Small intestine (tissue), 16 donors: Measurements from ENCODE around the gene PLXNB2. TPM values are rescaled to one million over a fixed set of nuclear protein-coding genes. Genes with fewer than 3 reads are reported as not detected.
A peak's percentile ranks its signal among the peaks of the same experiment; 100 is the strongest.

Experiments used
- DNase-seq, 2 donors: peaks; one replicate each; pipeline versions ENCODE4 v3.0.0 to v3.0.0-alpha.2; 2013
- FAIRE-seq: peaks from 2 replicates; lab custom pipeline; 2012; peaks lifted over from hg19 to GRCh38; lab: Jason Lieb, UNC
- H3K27ac ChIP-seq, 3 donors: one replicate each; pipeline ENCODE4 v1.5.1; 2013; ENCODE audit warnings: low read length in 2 of 3, mild to moderate bottlenecking in 2 of 3, control low read depth in 1 of 3, inconsistent platforms in 1 of 3, low read depth in 1 of 3, moderate library complexity in 1 of 3
- H3K27me3 ChIP-seq, 3 donors: one replicate each; pipeline ENCODE4 v1.6.1; 2013; ENCODE audit warnings: low read length in 3 of 3, inconsistent platforms in 1 of 3; ENCODE audit not compliant: control insufficient read depth in 3 of 3, insufficient read depth in 3 of 3
- H3K36me3 ChIP-seq, 3 donors: one replicate each; pipeline ENCODE4 v1.6.1; 2013; ENCODE audit warnings: low read length in 3 of 3, inconsistent platforms in 1 of 3, low read depth in 1 of 3, mild to moderate bottlenecking in 1 of 3, moderate library complexity in 1 of 3; ENCODE audit not compliant: control insufficient read depth in 3 of 3, insufficient read depth in 2 of 3
- H3K4me1 ChIP-seq, 3 donors: one replicate each; pipeline ENCODE4 v1.6.1; 2013; ENCODE audit warnings: low read length in 2 of 3, inconsistent platforms in 1 of 3, low read depth in 1 of 3, mild to moderate bottlenecking in 1 of 3, moderate library complexity in 1 of 3; ENCODE audit not compliant: control insufficient read depth in 3 of 3, insufficient read depth in 2 of 3
- H3K4me3 ChIP-seq, 3 donors: one replicate each; pipeline ENCODE4 v1.5.1; 2013; ENCODE audit warnings: low read length in 3 of 3, control low read depth in 1 of 3, inconsistent platforms in 1 of 3, low read depth in 1 of 3, mild to moderate bottlenecking in 1 of 3, moderate library complexity in 1 of 3
- H3K9me3 ChIP-seq, 2 donors: one replicate each; pipeline ENCODE4 v1.6.1; 2013; ENCODE audit warnings: low read depth in 1 of 2, low read length in 1 of 2; ENCODE audit not compliant: control insufficient read depth in 2 of 2, insufficient read depth in 1 of 2
- WGBS, 3 donors: extraction: QIAGEN DNeasy Blood & Tissue Kit; methylation state at CpG; one replicate each; pipeline ENCODE4 v1.1.7; 2013; 5-methylcytosine and 5-hydroxymethylcytosine counted together
- long read RNA-seq, 10 donors: transcript quantifications; one replicate each; lab custom pipeline, GENCODE V29; 2026
- polyA plus RNA-seq, 4 donors: library from polyadenylated mRNA; stranded (reverse) in 3 of 4; unstranded in 1 of 4; fragments of 200-250 nt in 3 of 4; fragments of 120-200 nt in 1 of 4; gene quantifications; one replicate each; pipeline versions ENCODE4 v1.2.1 to v1.2.3, GENCODE V29; 2013
- donor health status: healthy with polysubstance abuse.
- donor health status: control.
- donor health status: control.
- donor health status: Bipolar disorder and iron deficiency.
- donor health status: healthy.

The PLXNB2 gene
- 100 to 1,000 TPM in 2 of 4 donors, 10 to 100 TPM in 2; 70.3 to 179 (median 95.2) TPM for polyA plus RNA-seq
- long read RNA-seq, donor 1, partial matches to known transcripts, result 19 of 21 reads
- long read RNA-seq, donor 1, other reads (novel, unspliced or antisense), result 0 of 21 reads
- long read RNA-seq, donor 2, result 0 reads
- long read RNA-seq, donor 3, partial matches to known transcripts, result 0 of 2 reads
- long read RNA-seq, donor 3, other reads (novel, unspliced or antisense), result 0 of 2 reads
- long read RNA-seq, donor 4, result 0 reads
- long read RNA-seq, donor 5, partial matches to known transcripts, result 0 of 1 reads
- long read RNA-seq, donor 5, other reads (novel, unspliced or antisense), result 0 of 1 reads
- long read RNA-seq, donor 6, full-length matches to known transcripts, result 1 of 16 reads
- long read RNA-seq, donor 6, partial matches to known transcripts, result 15 of 16 reads
- long read RNA-seq, donor 6, other reads (novel, unspliced or antisense), result 0 of 16 reads
- long read RNA-seq, donor 7, full-length matches to known transcripts, result 7 of 39 reads
- long read RNA-seq, donor 7, partial matches to known transcripts, result 32 of 39 reads
- long read RNA-seq, donor 7, other reads (novel, unspliced or antisense), result 0 of 39 reads
- long read RNA-seq, donor 8, result 0 reads
- long read RNA-seq, donor 9, partial matches to known transcripts, result 6 of 6 reads
- long read RNA-seq, donor 9, other reads (novel, unspliced or antisense), result 0 of 6 reads
- long read RNA-seq, donor 10, full-length matches to known transcripts, result 3 of 20 reads
- long read RNA-seq, donor 10, partial matches to known transcripts, result 17 of 20 reads
- long read RNA-seq, donor 10, other reads (novel, unspliced or antisense), result 0 of 20 reads

GRCh38 chr22:50306753-50307749 lies at the start of gene PLXNB2:
TSS of gene PLXNB2 (minus strand) at chr22:50307646. CDS start at chr22:50290584, 17,062 bp downstream.
- no peaks in the 10 kb centered on the region for H3K27me3 ChIP-seq
- no peaks in the 10 kb centered on the region for H3K9me3 ChIP-seq
- 0 to 1% (median 1%) methylated on average over 36 to 104 of the region's 105 CpGs for WGBS, 3 donors
- H3K27ac ChIP-seq, result peak within 1 kb of the TSS; percentile 65 to 93 (median 85)
- peaks cover 0 to 46% (median 0%) of the 10 kb centered on the region in 3 donors for H3K36me3 ChIP-seq
- peaks cover 2 to 58% (median 30%) of the 10 kb centered on the region in 3 donors for H3K4me1 ChIP-seq
- FAIRE-seq (no peak), DNase-seq (peak; percentile 77 to 89)
- H3K4me3 ChIP-seq, result peak within 1 kb of the TSS; percentile 89 to 97 (median 90)

- no peak overlapping the region for H3K4me3 ChIP-seq
- H3K36me3 ChIP-seq, result peaks cover 0 to 35% (median 5%) of the 10 kb centered on the region in 3 donors
- H3K27ac ChIP-seq, result no peak overlapping the region
- no peak for FAIRE-seq
- DNase-seq, result no peak
- WGBS, 3 donors, result 54 to 88% (median 79%) methylated on average over 1 of the region's 1 CpG
- H3K4me1 ChIP-seq, result no peaks in the 10 kb centered on the region
- H3K9me3 ChIP-seq, result no peaks in the 10 kb centered on the region
- no peaks in the 10 kb centered on the region for H3K27me3 ChIP-seq
Observed at GRCh38 chr22:50357222-50357621, 49.8 kb upstream of the PLXNB2 start.

DNA sequence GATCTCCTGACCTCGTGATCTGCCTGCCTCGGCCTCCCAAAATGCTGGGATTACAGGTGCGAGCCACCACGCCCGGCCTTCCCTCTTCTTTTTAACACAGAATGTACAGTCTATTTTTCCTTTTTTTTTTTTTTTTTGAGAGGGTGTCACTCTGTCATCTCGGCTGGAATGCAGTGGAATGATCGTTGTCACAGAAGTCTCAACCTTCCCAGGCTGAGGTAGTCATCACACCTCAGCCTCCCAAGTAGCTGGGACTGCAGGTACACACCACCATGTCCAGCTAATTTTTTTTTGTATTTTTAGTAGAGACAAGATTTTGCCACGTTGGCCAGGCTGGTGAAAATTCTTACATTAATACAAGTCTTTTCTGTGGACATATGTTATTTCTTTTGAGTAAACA lies 48.7 kb upstream of the PLXNB2 start:
- peaks cover 0 to 32% (median 7%) of the 10 kb centered on the region in 3 donors for H3K36me3 ChIP-seq

DNA sequence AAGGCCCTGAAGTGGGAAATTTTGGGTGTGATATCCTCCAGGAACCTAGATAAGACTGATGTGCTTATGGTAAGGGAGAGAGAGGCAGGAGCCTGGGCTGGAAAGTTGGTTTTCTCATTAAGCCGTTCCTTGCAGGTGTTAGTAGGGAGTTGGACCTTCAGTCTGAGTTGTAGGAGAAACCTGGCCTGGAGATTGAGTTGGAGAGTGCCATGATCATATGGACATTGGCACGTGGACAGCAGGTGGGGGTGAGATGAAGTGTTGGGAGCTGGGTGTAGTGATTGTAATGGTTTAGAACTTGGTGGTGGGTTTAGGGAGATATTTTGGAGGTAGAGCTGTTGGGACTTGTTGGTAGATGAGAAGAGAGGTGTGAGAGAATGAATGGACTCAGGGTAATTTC lies 40.6 kb upstream of the PLXNB2 start:
- no peak overlapping the region for H3K4me3 ChIP-seq
- no peaks in the 10 kb centered on the region for H3K27me3 ChIP-seq
- DNase-seq (no peak), FAIRE-seq (no peak)
- H3K4me1 ChIP-seq, result peaks cover 0 to 4% (median 0%) of the 10 kb centered on the region in 3 donors
- 34 to 68% (median 38%) methylated on average over 2 of the region's 2 CpGs for WGBS, 3 donors
- H3K36me3 ChIP-seq, result peaks cover 0 to 29% (median 8%) of the 10 kb centered on the region in 3 donors
- no peaks in the 10 kb centered on the region for H3K9me3 ChIP-seq
- no peak overlapping the region for H3K27ac ChIP-seq

More for the DNA sequence above, 48.7 kb upstream of the PLXNB2 start:
- no peaks in the 10 kb centered on the region for H3K4me1 ChIP-seq
- H3K27ac ChIP-seq, result no peak overlapping the region
- no peaks in the 10 kb centered on the region for H3K9me3 ChIP-seq
- 92 to 96% (median 93%) methylated on average over 8 of the region's 8 CpGs for WGBS, 3 donors
- no peaks in the 10 kb centered on the region for H3K27me3 ChIP-seq
- no peak overlapping the region for H3K4me3 ChIP-seq
- FAIRE-seq (no peak), DNase-seq (no peak)

GRCh38 chr22:50347157-50347556 lies 39.7 kb upstream of the PLXNB2 start:
- H3K27me3 ChIP-seq, result no peaks in the 10 kb centered on the region
- 82 to 91% (median 84%) methylated on average over 8 of the region's 8 CpGs for WGBS, 3 donors
- FAIRE-seq (no peak), DNase-seq (no peak)
- no peak overlapping the region for H3K4me3 ChIP-seq
- peaks cover 0 to 4% (median 0%) of the 10 kb centered on the region in 3 donors for H3K4me1 ChIP-seq
- H3K36me3 ChIP-seq, result peaks cover 0 to 20% (median 3%) of the 10 kb centered on the region in 3 donors
- no peaks in the 10 kb centered on the region for H3K9me3 ChIP-seq
- H3K27ac ChIP-seq, result no peak overlapping the region

GRCh38 chr22:50346470-50346869 lies 39.0 kb upstream of the PLXNB2 start:
- FAIRE-seq (no peak), DNase-seq (no peak)
- H3K27me3 ChIP-seq, result no peaks in the 10 kb centered on the region
- H3K36me3 ChIP-seq, result peaks cover 0 to 16% (median 1%) of the 10 kb centered on the region in 3 donors
- no peaks in the 10 kb centered on the region for H3K9me3 ChIP-seq
- WGBS, 3 donors, result 79 to 85% (median 84%) methylated on average over 8 of the region's 8 CpGs
- H3K27ac ChIP-seq, result no peak overlapping the region
- H3K4me1 ChIP-seq, result peaks cover 0 to 7% (median 0%) of the 10 kb centered on the region in 3 donors
- no peak overlapping the region for H3K4me3 ChIP-seq

DNA sequence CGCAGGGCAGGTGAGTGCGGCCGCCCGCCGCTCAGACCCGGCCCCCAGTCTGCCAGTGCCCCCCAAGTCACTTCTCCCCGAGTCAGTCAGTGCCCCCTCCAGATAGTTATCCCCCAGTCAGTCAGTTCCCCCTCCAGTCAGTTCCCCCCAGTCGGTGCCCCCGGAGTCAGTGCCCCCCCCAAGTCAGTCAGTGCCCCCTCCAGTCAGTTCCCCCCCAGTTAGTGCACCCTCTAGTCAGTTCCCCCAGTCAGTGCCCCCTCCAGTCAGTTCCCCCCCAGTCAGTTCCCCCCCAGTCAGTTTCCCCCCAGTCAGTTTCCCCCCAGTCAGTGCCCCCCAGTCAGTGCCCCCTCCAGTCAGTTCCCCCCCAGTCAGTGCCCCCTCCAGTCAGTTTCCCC lies 36.1 kb upstream of the PLXNB2 start:
- peaks cover 0 to 13% (median 1%) of the 10 kb centered on the region in 3 donors for H3K36me3 ChIP-seq
- DNase-seq (no peak), FAIRE-seq (no peak)
- peak overlapping the region in 2 of 3 donors; percentile 47 to 79 for H3K27ac ChIP-seq
- 1 to 3% (median 2%) methylated on average over 8 to 9 of the region's 9 CpGs for WGBS, 3 donors
- H3K27me3 ChIP-seq, result no peaks in the 10 kb centered on the region
- no peaks in the 10 kb centered on the region for H3K9me3 ChIP-seq
- H3K4me3 ChIP-seq, result peak overlapping the region; percentile 60 to 94 (median 81)
- H3K4me1 ChIP-seq, result peaks cover 0 to 7% (median 0%) of the 10 kb centered on the region in 3 donors
